GM12865 (cell line): ENCODE measurements around the gene OR7A5.
"Not testable (repeated sequence)": the region's sequence is repeated elsewhere in the genome, so short reads cannot be mapped to it uniquely, and the experiment has no call there.

Experiments used
- DNase-seq: peaks from one replicate; pipeline ENCODE4 v3.0.0; 2010; ENCODE audit warnings: low read depth
- H3K4me3 ChIP-seq: 2 replicates; pipeline ENCODE4 v1.5.1; 2011; ENCODE audit warnings: mild to moderate bottlenecking, low read depth, low read length, control low read depth
- TF ChIP-seq, protein P1 (sequence below): IDR thresholded peaks from 2 replicates; pipeline ENCODE4 v1.5.1; 2011; ENCODE audit warnings: low read length, control low read depth, low read depth, inconsistent platforms; ENCODE audit not compliant: insufficient read depth; ENCODE audit errors: missing control alignments

OR7A5 gene

DNA sequence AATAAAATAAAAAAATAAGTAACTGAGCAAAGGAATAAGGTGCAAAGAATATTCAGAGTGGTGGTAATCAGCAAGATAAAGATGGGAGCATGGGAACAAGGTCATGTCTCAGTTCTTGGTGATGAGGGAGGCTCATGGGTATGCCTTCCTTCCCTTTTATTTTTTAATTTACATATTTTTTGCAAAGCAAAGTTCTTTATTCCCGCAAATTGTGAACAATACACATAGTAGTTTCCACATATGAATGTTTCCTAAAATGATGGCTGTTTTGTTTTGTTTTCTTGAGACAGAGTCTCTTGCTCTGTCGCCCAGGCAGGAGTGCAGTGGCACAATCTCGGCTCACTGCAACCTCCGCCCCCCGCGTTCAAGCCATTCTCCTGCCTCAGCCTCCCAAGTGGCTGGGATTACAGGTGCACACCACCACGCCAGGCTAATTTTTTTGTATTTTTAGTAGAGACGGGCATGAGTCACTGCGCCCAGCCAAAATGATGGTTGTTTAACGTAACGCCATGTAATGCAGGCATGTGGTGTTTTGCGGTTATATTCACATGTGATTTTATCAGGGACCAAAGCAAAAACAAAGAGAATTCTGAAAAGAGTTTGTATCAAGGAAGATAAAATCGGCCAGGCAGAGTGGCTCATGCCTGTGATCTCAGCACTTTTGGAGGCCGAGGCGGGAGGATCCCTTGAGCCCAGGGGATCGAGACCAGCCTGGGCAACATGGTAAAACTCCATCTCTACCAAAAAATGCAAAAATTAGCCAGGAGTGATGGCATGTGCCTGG is 52.2 kb downstream of the OR7A5 start:
- DNase-seq, result no peak
- TF ChIP-seq, protein P1, sequence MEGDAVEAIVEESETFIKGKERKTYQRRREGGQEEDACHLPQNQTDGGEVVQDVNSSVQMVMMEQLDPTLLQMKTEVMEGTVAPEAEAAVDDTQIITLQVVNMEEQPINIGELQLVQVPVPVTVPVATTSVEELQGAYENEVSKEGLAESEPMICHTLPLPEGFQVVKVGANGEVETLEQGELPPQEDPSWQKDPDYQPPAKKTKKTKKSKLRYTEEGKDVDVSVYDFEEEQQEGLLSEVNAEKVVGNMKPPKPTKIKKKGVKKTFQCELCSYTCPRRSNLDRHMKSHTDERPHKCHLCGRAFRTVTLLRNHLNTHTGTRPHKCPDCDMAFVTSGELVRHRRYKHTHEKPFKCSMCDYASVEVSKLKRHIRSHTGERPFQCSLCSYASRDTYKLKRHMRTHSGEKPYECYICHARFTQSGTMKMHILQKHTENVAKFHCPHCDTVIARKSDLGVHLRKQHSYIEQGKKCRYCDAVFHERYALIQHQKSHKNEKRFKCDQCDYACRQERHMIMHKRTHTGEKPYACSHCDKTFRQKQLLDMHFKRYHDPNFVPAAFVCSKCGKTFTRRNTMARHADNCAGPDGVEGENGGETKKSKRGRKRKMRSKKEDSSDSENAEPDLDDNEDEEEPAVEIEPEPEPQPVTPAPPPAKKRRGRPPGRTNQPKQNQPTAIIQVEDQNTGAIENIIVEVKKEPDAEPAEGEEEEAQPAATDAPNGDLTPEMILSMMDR, result no peak
- H3K4me3 ChIP-seq, result no peak overlapping the region

DNA sequence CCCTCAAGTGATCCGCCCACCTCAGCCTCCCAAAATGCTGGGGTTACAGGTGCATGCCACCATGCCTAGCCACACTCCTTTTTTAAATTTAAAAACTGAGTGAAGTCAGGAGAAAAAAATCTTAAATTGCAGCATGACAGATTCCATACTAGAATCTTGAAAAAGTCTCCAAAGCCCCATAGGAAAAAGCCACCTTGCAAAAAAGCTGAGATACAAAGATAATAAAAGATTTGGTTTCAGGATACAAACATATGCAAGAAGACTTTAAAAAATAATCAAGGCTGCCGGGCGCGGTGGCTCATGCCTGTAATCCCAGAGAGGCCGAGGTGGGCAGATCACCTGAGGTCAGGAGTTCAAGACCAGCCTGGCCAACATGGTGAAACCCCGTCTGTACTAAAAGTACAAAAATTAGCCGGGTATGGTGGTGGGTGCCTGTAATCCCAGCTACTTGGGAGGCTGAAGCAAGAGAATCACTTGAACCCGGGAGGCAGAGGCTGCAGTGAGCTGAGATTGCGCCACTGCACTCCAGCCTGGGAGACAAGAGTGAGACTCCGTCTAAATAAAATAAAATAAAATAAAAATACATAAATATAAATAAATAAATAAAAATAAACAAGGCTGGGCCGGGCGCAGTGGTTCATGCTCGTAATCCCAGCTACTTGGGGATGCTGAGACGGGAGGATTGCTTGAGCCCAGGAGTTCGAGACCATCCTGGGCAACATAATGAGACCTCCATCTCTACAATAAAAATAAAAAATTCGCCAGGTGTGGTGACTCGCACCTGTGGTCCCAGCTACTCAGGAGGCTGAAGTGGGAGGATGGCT is 53.1 kb downstream of the OR7A5 start:
- H3K4me3 ChIP-seq, DNase-seq: not testable (repeated sequence)

DNA sequence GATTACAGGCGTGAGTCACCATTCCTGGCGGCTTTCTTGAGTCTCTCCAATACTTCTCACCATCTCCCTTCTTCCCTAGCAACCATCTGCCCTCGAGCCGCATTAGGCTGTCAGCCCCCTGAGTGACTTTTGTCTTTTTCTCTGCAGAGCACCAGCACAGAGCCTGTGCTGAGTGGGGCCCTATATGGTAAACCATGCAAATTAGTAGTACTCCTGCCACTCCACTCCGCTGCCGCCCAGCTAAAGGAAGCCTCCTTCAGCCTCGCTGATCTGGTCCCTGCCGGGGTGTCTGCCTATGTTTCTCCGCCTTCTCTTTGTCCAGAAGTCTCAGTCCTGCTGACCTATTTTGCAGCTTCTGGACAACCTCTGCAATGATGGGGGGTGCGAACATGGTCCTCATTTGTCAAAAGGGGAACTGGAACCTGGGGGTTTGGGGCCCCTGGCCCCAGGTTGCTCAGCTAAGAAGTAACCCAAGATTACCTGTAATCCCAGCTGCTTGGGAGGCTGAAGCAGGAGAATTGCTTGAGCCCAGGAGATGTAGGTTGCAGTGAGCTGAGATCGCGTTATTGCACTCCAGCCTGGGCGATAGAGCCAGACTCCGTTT is 54.3 kb downstream of the OR7A5 start:
- H3K4me3 ChIP-seq, DNase-seq: not testable (repeated sequence)

DNA sequence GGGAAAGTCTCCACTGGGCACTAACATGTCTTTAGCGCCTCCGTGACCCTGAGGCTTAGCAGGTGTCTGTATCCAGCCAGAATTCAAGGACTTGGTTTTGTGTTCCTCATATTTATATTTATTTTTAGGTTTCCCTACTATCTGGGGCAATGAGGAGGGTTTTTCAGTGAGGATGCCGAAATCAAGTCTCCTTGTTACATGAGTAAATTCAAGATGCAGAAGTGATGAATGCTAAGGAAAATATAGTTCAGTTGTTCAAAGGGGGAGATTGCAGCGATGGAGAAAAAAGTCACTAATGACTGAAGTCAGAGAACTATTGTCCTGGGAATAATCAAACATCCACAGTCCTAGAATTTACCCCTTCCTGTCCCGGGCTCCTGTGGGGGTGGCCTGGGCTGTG is 55.8 kb downstream of the OR7A5 start:
- no peak overlapping the region for H3K4me3 ChIP-seq
- no peak for DNase-seq
- TF ChIP-seq, protein P1, result no peak

DNA sequence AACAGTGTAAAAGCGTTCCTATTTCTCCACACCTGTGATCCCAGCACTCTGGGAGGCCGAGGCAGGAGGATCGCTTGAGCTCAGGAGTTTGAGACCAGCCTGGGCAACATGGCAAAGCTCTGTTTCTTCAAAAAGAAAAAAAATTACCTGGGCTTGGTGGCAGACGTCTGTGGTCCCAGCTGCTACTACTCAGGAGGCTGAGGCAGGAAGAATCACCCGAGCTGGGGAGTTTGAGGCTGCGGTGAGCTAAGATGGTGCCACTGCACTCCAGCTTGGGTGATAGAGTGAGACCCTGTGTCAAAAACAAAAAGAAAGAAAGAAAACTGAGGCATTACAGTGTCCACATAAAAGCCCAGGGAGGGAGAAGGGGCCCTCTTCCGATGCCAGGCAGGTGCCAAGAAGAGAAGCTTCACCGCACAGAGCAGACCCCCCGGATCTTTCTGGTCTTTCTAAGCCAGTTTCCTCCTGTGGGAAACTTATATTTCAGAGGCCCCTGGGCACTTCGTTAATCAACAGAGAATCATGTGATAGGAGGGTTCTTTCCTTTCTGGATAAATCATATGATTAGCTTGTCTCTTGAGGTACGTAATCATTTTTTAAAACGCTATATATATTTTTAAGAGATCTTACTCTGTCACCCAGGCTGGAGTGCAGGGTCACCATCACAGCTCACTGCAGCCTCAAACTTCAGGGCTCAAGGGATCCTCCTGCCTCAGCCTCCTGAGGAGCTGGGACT is 56.7 kb downstream of the OR7A5 start, which contains the start of gene ADGRE2:
Gene ADGRE2, minus strand, starts transcription at position 451 of the 736 bp plus-strand sequence. CDS start 1,804 bp downstream, outside the sequence.
- DNase-seq, H3K4me3 ChIP-seq: not testable (repeated sequence)

DNA sequence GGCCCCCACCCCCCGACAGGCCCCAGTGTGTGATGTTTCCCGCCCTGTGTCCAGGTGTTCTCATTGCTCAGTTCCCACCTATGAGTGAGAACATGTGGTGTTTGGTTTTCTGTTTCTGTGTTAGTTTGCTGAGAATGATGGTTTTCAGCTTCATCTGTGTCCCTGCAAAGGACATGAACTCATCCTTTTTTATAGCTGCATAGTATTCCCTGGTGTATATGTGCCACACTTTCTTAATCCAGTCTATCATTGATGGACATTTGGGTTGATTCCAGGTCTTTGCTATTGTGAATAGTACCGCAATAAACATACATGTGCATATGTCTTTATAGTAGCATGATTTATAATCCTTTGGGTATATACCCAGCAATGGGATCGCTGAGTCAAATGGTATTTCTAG is 57.3 kb downstream of the OR7A5 start:
- not testable (repeated sequence) for DNase-seq, H3K4me3 ChIP-seq
